GM21423 (cell line): ENCODE data around the gene PSORS1C1.
"Not testable (repeated sequence)": the region's sequence is repeated elsewhere in the genome, so short reads cannot be mapped to it uniquely, and the experiment has no call there.

Experiments used
- ATAC-seq: cut with Tn5 transposase; IDR thresholded peaks from one replicate; pipeline ENCODE4 v1.9.1; 2021; ENCODE audit warnings: mild to moderate bottlenecking, moderate library complexity; ENCODE audit not compliant: unreplicated experiment

PSORS1C1 gene

GRCh38 chr6:31172973-31173384 lies 58.4 kb downstream of the PSORS1C1 start:
- ATAC-seq = no peak

- ATAC-seq = no peak
These were observed 58.8 kb downstream of the PSORS1C1 start for GRCh38 chr6:31173406-31173805.

- ATAC-seq = no peak
These were observed 59.8 kb downstream of the PSORS1C1 start for GRCh38 chr6:31174378-31174777.

- ATAC-seq = no peak
These were observed 61.4 kb downstream of the PSORS1C1 start for GRCh38 chr6:31175971-31176370.

- no peak for ATAC-seq
These were observed 63.8 kb downstream of the PSORS1C1 start for GRCh38 chr6:31178143-31179041.

GRCh38 chr6:31179042-31179386 lies 64.4 kb downstream of the PSORS1C1 start:
- ATAC-seq = no peak

GRCh38 chr6:31179896-31180295 lies 65.3 kb downstream of the PSORS1C1 start:
- ATAC-seq = no peak

- no peak for ATAC-seq
These were observed 65.9 kb downstream of the PSORS1C1 start for GRCh38 chr6:31180500-31180899.

GRCh38 chr6:31183287-31183686 lies 68.7 kb downstream of the PSORS1C1 start:
- ATAC-seq = not testable (repeated sequence)

- not testable (repeated sequence) for ATAC-seq
These were observed 69.3 kb downstream of the PSORS1C1 start for GRCh38 chr6:31183859-31184258.

- ATAC-seq = not testable (repeated sequence)
These were observed 71.1 kb downstream of the PSORS1C1 start for GRCh38 chr6:31185695-31186051.

GRCh38 chr6:31186052-31186734 lies 71.6 kb downstream of the PSORS1C1 start:
- no peak for ATAC-seq

GRCh38 chr6:31187780-31188194 lies 73.2 kb downstream of the PSORS1C1 start:
- no peak for ATAC-seq

- ATAC-seq = not testable (repeated sequence)
These were observed 74.6 kb downstream of the PSORS1C1 start for GRCh38 chr6:31189223-31189622.
